ENCODE data around the gene CAPN10.

GRCh38 chr2:240576436-240577205 is 9.9 kb upstream of the CAPN10 start:
- no peak for TF ChIP-seq EP300 (IDR thresholded peaks at IDR 0.05; ENCODE audit: low read depth)
- TF ChIP-seq POLR2A (IDR thresholded peaks at IDR 0.05): no peak
